CD4-positive, CD25-positive, alpha-beta regulatory T cell (primary cell): ENCODE data around the gene RANBP9. TPM values are rescaled to one million over a fixed set of nuclear protein-coding genes. Genes with fewer than 3 reads are reported as not detected.

Source experiments
- ATAC-seq, 2 donors: fragments of 150-1000 bp; cut with Tn5 transposase; one replicate each; pipeline ENCODE4 v1.10.0; 2021; ENCODE audit warnings: low read depth in 2 of 2, moderate number of reproducible peaks in 2 of 2, moderate library complexity in 1 of 2
- DNase-seq, 3 donors: peaks; one replicate each; pipeline versions ENCODE4 v3.0.0 to v3.0.0-alpha.2; 2012 to 2022; ENCODE audit warnings: mixed read lengths in 1 of 3
- H3K27ac ChIP-seq: one replicate; pipeline ENCODE4 v1.7.0; 2013; ENCODE audit warnings: mild to moderate bottlenecking, low read length; ENCODE audit not compliant: insufficient read depth, poor library complexity, severe bottlenecking
- H3K27me3 ChIP-seq: one replicate; pipeline ENCODE4 v1.7.0; 2013; ENCODE audit warnings: low read length; ENCODE audit not compliant: control insufficient read depth, insufficient read depth
- H3K36me3 ChIP-seq: one replicate; pipeline ENCODE4 v1.7.0; 2013; ENCODE audit warnings: mild to moderate bottlenecking, low read length, moderate library complexity; ENCODE audit not compliant: control insufficient read depth, insufficient read depth
- H3K4me1 ChIP-seq: 2 replicates; pipeline ENCODE4 v1.7.0; 2013; ENCODE audit warnings: mild to moderate bottlenecking, low read length; ENCODE audit not compliant: insufficient read depth, control insufficient read depth, poor library complexity, severe bottlenecking
- H3K4me3 ChIP-seq: one replicate; pipeline ENCODE4 v1.7.0; 2013; ENCODE audit warnings: low read depth, mild to moderate bottlenecking, low read length, moderate library complexity
- H3K9me3 ChIP-seq, 2 experiments: 1 replicate in 1 of 2; 2 replicates in 1 of 2; pipeline ENCODE4 v1.7.0; 2013; ENCODE audit warnings: low read length in 2 of 2, mild to moderate bottlenecking in 1 of 2, moderate library complexity in 1 of 2; ENCODE audit not compliant: control insufficient read depth in 2 of 2
- H3K27ac Mint-ChIP-seq, 3 donors: one replicate each; pipeline ENCODE4 v1.8.0; 2020 to 2022; ENCODE audit warnings: mild to moderate bottlenecking in 3 of 3, mixed read lengths in 3 of 3, moderate library complexity in 2 of 3
- H3K27me3 Mint-ChIP-seq: one replicate; pipeline ENCODE4 v1.8.0; 2022; ENCODE audit warnings: mild to moderate bottlenecking, mixed read lengths
- H3K36me3 Mint-ChIP-seq: one replicate; pipeline ENCODE4 v1.8.0; 2020; ENCODE audit warnings: mixed read lengths
- H3K4me1 Mint-ChIP-seq, 4 donors: one replicate each; pipeline ENCODE4 v1.8.0; 2020 to 2022; ENCODE audit warnings: mixed read lengths in 4 of 4, mild to moderate bottlenecking in 1 of 4
- H3K4me3 Mint-ChIP-seq, 4 donors: one replicate each; pipeline ENCODE4 v1.8.0; 2020 to 2022; ENCODE audit warnings: mild to moderate bottlenecking in 4 of 4, mixed read lengths in 4 of 4, moderate library complexity in 3 of 4
- H3K9me3 Mint-ChIP-seq, 7 donors: one replicate each; pipeline ENCODE4 v1.8.0; 2020 to 2022; ENCODE audit warnings: mixed read lengths in 7 of 7, mild to moderate bottlenecking in 3 of 7, moderate library complexity in 2 of 7
- polyA plus RNA-seq, 4 donors: library from polyadenylated mRNA; unstranded; fragments of 300-500 nt; fragmentation: Illumina TruSeq; gene quantifications; one replicate each; pipeline ENCODE4 v1.2.3, GENCODE V29; 2021
- total RNA-seq: library from RNA; stranded (reverse); gene quantifications from one replicate; pipeline ENCODE4 v1.2.3, GENCODE V29; 2022

Gene RANBP9
- total and polyA plus RNA-seq, 5 donors from 2014 or later = 5.6 to 85.5 (median 11.0) TPM

DNA sequence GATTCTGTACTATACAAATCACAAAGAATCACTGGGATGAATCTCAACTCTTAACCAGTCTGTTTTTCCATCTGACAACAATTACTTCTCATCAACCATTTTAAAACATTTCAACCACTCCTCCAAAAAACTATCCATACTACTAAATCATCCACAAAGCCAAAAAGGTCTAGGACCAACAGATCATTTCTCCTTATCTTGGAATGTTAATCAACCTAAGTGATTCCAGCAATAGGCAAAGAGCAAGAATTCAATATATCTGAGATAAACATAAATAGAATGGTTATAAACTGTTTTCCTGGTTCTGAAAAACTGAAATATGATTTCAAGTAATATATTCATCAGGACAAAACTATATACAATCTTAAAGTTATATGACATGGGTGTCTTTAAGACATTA lies 28.6 kb downstream of the RANBP9 start:
- DNase-seq = no peak
- Mint-ChIP-seq H3K4me1 (peaks cover 54 to 84% (median 67%) of the 10 kb centered on the region in 4 donors), H3K4me3 (peak overlapping the region; percentile 16 to 77 (median 62)), H3K36me3 (peaks cover 3% of the 10 kb centered on the region), H3K27ac (peak overlapping the region; percentile 64 to 95 (median 93)), H3K9me3 (peaks cover 0 to 7% (median 0%) of the 10 kb centered on the region in 7 donors), H3K27me3 (no peaks in the 10 kb centered on the region)
- no peak for ATAC-seq
- Histone ChIP-seq H3K4me3 (peak overlapping the region; percentile 8), H3K36me3 (peaks cover 5% of the 10 kb centered on the region), H3K4me1 (peaks cover 79% of the 10 kb centered on the region), H3K27ac (peak overlapping the region; percentile 86), H3K27me3 (no peaks in the 10 kb centered on the region), H3K9me3 (no peaks in the 10 kb centered on the region)

DNA sequence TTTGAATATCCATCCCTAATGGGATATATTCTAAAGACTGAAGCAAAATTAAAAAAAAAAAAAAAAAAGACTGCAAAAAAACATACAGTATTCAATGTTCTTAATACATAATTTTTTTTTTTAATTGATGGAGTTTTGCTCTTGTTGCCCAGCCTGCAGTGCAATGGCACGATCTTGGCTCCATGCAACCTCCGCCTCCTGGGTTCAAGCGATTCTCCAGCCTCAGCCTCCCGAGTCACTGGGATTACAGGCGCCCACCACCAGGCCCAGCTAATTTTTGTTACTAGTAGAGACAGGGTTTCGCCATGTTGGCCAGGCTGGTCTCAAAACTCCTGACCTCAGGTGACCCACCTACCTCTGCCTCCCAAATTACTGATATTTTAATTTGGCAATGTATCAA lies 29.3 kb downstream of the RANBP9 start:
- Mint-ChIP-seq H3K36me3 (peaks cover 3% of the 10 kb centered on the region), H3K4me3 (peak overlapping the region in 3 of 4 donors; percentile 16 to 77 (median 48)), H3K9me3 (peaks cover 0 to 7% (median 0%) of the 10 kb centered on the region in 7 donors), H3K27ac (peak overlapping the region; percentile 52 to 95 (median 93)), H3K4me1 (peaks cover 48 to 83% (median 65%) of the 10 kb centered on the region in 4 donors), H3K27me3 (no peaks in the 10 kb centered on the region)
- H3K9me3 ChIP-seq = no peaks in the 10 kb centered on the region
- no peaks in the 10 kb centered on the region for H3K27me3 ChIP-seq
- no peak for DNase-seq
- H3K27ac ChIP-seq = peak overlapping the region; percentile 86
- ATAC-seq = no peak
- H3K4me1 ChIP-seq = peaks cover 74% of the 10 kb centered on the region
- peaks cover 5% of the 10 kb centered on the region for H3K36me3 ChIP-seq
- peak overlapping the region; percentile 30 for H3K4me3 ChIP-seq

DNA sequence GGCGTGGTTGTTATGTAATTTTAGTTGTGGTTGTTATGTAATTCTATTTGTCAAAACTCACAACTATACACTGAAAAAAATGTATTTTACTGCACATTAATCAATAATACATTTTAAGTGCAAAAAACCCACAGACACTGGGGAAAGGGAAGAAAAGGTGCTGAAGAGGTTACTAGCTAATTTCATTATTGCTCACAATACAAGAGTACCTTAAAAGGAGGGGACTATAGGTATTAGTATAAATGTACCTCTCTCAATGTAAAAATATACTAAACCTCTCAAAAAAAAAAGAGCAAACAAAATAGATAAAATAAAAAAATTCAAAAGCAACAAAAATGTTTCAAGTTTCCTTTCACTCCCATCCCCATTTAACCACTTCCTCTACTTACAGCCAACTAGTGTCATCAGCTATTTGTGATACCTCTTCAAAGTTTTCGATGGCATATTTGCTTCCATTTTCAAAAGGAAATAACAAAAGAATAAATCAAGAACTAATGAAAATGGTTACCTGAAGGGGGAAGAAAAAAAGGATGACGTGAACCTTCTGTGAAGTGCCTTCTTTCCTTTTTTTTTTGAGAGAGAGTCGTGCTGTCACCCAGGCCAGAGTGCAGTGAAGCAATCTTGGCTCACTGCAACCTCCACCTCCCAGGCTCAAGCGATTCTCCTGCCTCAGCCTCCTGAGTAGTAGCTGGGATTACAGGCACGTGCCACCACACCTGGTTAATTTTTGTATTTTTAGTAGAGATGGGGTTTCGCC lies 30.2 kb downstream of the RANBP9 start:
- H3K4me1 Mint-ChIP-seq = peaks cover 40 to 82% (median 63%) of the 10 kb centered on the region in 4 donors
- Histone ChIP-seq H3K27me3 (no peaks in the 10 kb centered on the region), H3K9me3 (peaks cover 7 to 8% of the 10 kb centered on the region in 2 experiments), H3K27ac (peak overlapping the region; percentile 86), H3K4me1 (peaks cover 66% of the 10 kb centered on the region), H3K36me3 (peaks cover 5% of the 10 kb centered on the region), H3K4me3 (peak overlapping the region; percentile 72)
- peaks cover 0 to 8% (median 2%) of the 10 kb centered on the region in 7 donors for H3K9me3 Mint-ChIP-seq
- H3K4me3 Mint-ChIP-seq = peak overlapping the region; percentile 63 to 82 (median 78)
- peak overlapping the region; percentile 82 to 94 (median 93) for H3K27ac Mint-ChIP-seq
- H3K27me3 Mint-ChIP-seq = no peaks in the 10 kb centered on the region
- peaks cover 7% of the 10 kb centered on the region for H3K36me3 Mint-ChIP-seq
- DNase-seq = peak in 2 of 3 donors; percentile 83 to 86
- ATAC-seq = peak; percentile 69 to 79

DNA sequence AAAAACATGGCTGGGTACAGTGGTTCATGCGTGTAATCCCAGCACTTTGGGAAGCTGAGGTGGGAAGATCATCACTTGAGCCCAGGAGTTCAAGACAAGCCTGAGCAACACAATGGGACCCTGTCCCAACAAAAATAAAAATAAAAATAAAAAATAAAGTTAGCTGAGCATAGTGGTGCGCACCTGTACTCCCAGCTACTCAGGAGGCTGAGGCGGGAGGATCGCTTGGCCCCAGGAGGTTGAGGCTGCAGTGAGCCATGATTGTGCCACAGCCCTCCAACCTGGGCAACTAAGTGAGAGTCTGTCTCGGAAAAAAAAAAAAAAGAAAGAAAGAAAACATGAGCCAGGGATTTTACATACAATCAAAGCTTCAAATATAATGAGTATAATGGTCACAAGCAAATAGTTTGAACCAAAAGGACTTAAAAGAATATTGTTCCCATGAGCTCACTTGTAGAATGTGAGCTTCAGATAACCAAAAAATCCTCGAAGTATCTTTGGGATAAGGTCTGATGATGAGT lies 31.1 kb downstream of the RANBP9 start:
- peaks cover 40 to 80% (median 66%) of the 10 kb centered on the region in 4 donors for H3K4me1 Mint-ChIP-seq

DNA sequence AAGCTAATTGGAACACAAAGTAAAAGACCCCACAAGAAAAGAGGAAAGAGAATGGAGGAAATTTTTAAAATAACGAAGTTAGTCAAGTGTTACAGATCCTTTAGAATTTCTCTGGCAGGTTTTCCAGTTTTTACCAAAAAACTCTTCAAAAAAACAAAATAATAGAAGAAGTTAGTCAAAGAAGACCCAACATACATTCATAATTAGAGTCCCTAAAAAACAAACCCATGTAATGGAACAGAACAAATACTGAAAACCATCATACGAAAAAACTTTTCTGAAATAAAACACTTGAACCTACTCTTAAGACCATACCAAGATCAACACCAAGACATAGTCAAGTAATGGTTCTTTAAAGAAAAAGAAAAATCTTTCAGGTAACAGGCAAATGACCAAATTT lies 31.6 kb downstream of the RANBP9 start:
- peak overlapping the region in 3 of 4 donors; percentile 20 to 83 (median 24) for H3K4me3 Mint-ChIP-seq
- peak overlapping the region; percentile 22 to 93 (median 51) for H3K27ac Mint-ChIP-seq
- peaks cover 7 to 9% of the 10 kb centered on the region in 2 experiments for H3K9me3 ChIP-seq

More for the DNA sequence above, 31.1 kb downstream of the RANBP9 start:
- Mint-ChIP-seq H3K9me3 (peaks cover 0 to 9% (median 2%) of the 10 kb centered on the region in 7 donors), H3K27me3 (no peaks in the 10 kb centered on the region), H3K36me3 (peaks cover 7% of the 10 kb centered on the region), H3K27ac (peak overlapping the region; percentile 62 to 93 (median 82)), H3K4me3 (peak overlapping the region; percentile 63 to 83 (median 78))
- ATAC-seq (no peak), DNase-seq (no peak)
- Histone ChIP-seq H3K27me3 (no peaks in the 10 kb centered on the region), H3K9me3 (peaks cover 7 to 8% of the 10 kb centered on the region in 2 experiments), H3K36me3 (peaks cover 5% of the 10 kb centered on the region), H3K4me3 (peak overlapping the region; percentile 72), H3K4me1 (peaks cover 56% of the 10 kb centered on the region), H3K27ac (peak overlapping the region; percentile 86)

DNA sequence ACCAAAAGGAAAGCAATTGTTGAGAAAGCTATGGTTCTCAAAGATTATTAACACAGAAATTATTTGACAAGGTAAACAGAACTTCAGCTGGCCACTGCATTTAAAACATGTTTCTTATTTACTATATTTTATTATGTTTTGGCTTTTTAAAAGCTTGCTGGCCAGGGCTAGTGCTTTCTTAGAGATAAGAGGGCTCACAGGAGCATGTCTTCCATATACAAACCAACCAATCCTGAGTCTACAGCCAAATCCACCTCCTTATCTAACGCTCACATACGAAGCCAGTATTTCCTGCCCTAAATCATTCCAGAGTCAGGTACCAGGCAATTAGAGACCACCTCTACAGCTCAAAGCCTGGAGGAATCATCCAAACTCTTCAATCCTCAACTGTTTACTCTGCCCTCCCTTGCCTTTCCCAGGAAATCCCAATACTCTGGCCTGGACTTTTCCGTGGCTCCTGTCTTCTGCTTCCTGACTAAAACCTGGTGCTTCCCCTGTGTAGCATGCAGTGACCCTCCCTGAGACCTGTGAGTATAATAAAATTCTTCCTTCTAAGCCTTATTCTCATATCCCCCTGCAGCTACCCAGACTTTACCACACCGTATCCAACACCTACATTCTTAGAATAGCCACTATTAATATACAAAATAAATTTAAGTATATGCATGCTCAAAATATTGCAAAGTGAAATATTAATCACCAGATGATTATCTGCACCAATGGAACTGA lies 33.2 kb downstream of the RANBP9 start:
- peak overlapping the region; percentile 17 to 66 (median 60) for H3K4me3 Mint-ChIP-seq

More for the DNA sequence above, 31.6 kb downstream of the RANBP9 start:
- no peak for DNase-seq
- peak overlapping the region; percentile 86 for H3K27ac ChIP-seq
- ATAC-seq = no peak
- no peak overlapping the region for H3K4me3 ChIP-seq
- H3K4me1 ChIP-seq = peaks cover 53% of the 10 kb centered on the region
- H3K36me3 ChIP-seq = peaks cover 5% of the 10 kb centered on the region
- Mint-ChIP-seq H3K27me3 (no peaks in the 10 kb centered on the region), H3K36me3 (peaks cover 11% of the 10 kb centered on the region), H3K9me3 (peaks cover 0 to 10% (median 6%) of the 10 kb centered on the region in 7 donors), H3K4me1 (peaks cover 44 to 80% (median 67%) of the 10 kb centered on the region in 4 donors)
- no peaks in the 10 kb centered on the region for H3K27me3 ChIP-seq

DNA sequence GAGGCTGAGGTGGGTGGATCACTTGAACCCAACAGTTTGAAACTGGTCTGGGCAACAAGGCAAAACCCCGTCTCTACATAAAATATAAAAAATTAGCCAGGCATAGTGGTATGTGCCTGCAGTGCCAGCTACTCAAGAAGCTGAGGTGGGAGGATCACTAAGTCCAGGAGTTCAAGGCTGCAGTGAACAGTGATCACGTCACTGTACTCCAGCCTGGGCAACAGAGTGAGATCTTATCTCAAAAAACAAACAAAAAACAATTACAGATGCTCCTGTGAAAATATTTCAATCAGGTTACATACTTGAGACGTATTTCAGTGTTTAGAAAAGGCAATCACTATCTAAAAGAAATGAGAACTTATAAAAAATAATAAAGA lies 33.8 kb downstream of the RANBP9 start:
- peak overlapping the region; percentile 15 for H3K27ac ChIP-seq
- Mint-ChIP-seq H3K4me3 (peak overlapping the region in 2 of 4 donors; percentile 58 to 62), H3K27ac (peak overlapping the region in 1 of 3 donors; percentile 24), H3K36me3 (peaks cover 18% of the 10 kb centered on the region), H3K27me3 (no peaks in the 10 kb centered on the region), H3K9me3 (peaks cover 1 to 10% (median 7%) of the 10 kb centered on the region in 7 donors), H3K4me1 (peaks cover 48 to 83% (median 67%) of the 10 kb centered on the region in 4 donors)
- DNase-seq = no peak
- ATAC-seq = no peak
- no peak overlapping the region for H3K4me3 ChIP-seq
- peaks cover 2% of the 10 kb centered on the region for H3K36me3 ChIP-seq
- H3K9me3 ChIP-seq = peaks cover 9 to 17% of the 10 kb centered on the region in 2 experiments
- H3K27me3 ChIP-seq = no peaks in the 10 kb centered on the region
- H3K4me1 ChIP-seq = peaks cover 42% of the 10 kb centered on the region

More for the DNA sequence above, 33.2 kb downstream of the RANBP9 start:
- Mint-ChIP-seq H3K27ac (peak overlapping the region; percentile 24 to 93 (median 92)), H3K4me1 (peaks cover 46 to 81% (median 64%) of the 10 kb centered on the region in 4 donors), H3K27me3 (no peaks in the 10 kb centered on the region), H3K9me3 (peaks cover 0 to 10% (median 7%) of the 10 kb centered on the region in 7 donors), H3K36me3 (peaks cover 15% of the 10 kb centered on the region)
- Histone ChIP-seq H3K4me1 (peaks cover 39% of the 10 kb centered on the region), H3K9me3 (peaks cover 9 to 17% of the 10 kb centered on the region in 2 experiments), H3K36me3 (peaks cover 2% of the 10 kb centered on the region), H3K27ac (no peak overlapping the region), H3K27me3 (no peaks in the 10 kb centered on the region), H3K4me3 (peak overlapping the region; percentile 24)
- DNase-seq (no peak), ATAC-seq (no peak)
